HL-60/S4 treated with phorbol 12-myristate 13-acetate at 8.2 ng/mL for 4 days and 3 days (cell line): Measurements from ENCODE around the gene RPL13.
"Not testable (repeated sequence)": the region's sequence is repeated elsewhere in the genome, so short reads cannot be mapped to it uniquely, and the experiment has no call there.

Experiments
- in situ Hi-C: fragments of 300-500 bp; cut with MboI; formaldehyde crosslinking; loops from 2 replicates; pipeline ENCODE4 v1.15.0; 2022; ENCODE audit warnings: low sequenced_read_pairs

The RPL13 gene

GRCh38 chr16:89562939-89563338, 2.5 kb downstream of the RPL13 start:
- in situ Hi-C loops = no loop called here

- in situ Hi-C loops = no loop called here
Measured at GRCh38 chr16:89563639-89564392, 3.3 kb downstream of the RPL13 start.

- in situ Hi-C loops = no loop called here
Measured at GRCh38 chr16:89564476-89565255, 4.2 kb downstream of the RPL13 start.

GRCh38 chr16:89565256-89565505, 4.7 kb downstream of the RPL13 start:
- in situ Hi-C loops = no loop called here

GRCh38 chr16:89565506-89566372, 5.3 kb downstream of the RPL13 start:
- in situ Hi-C loops = no loop called here

GRCh38 chr16:89567656-89568594, 7.4 kb downstream of the RPL13 start:
- in situ Hi-C loops = no loop called here

GRCh38 chr16:89569506-89570341, 9.2 kb downstream of the RPL13 start:
- in situ Hi-C loops = no loop called here

GRCh38 chr16:89570342-89570923, 10.0 kb downstream of the RPL13 start:
- in situ Hi-C loops = no loop called here

GRCh38 chr16:89570983-89571598, 10.6 kb downstream of the RPL13 start:
- in situ Hi-C loops = not testable (repeated sequence)

GRCh38 chr16:89571636-89572035, 11.2 kb downstream of the RPL13 start:
- in situ Hi-C loops = no loop called here

- in situ Hi-C loops = no loop called here
Measured at GRCh38 chr16:89572073-89572484, 11.6 kb downstream of the RPL13 start.

GRCh38 chr16:89572485-89573205, 12.2 kb downstream of the RPL13 start:
- in situ Hi-C loops = no loop called here

- in situ Hi-C loops = no loop called here
Measured at GRCh38 chr16:89573826-89574680, 13.6 kb downstream of the RPL13 start.

GRCh38 chr16:89574681-89575246, 14.3 kb downstream of the RPL13 start:
- in situ Hi-C loops = no loop called here

GRCh38 chr16:89575247-89576152, 15.0 kb downstream of the RPL13 start, which contains the start of gene CPNE7:
TSS of gene CPNE7 (plus strand) at chr16:89575758. CDS start at chr16:89575898, 140 bp downstream.
- in situ Hi-C loops = no loop called here
